ENCODE data around the gene PRR19. TPM values are rescaled to one million over a fixed set of nuclear protein-coding genes. Genes with fewer than 3 reads are reported as not detected.
A peak's percentile ranks its signal among the peaks of the same experiment; 100 is the strongest.

The PRR19 gene
- polyA plus RNA-seq, 3 donors, result 1.9 to 2.9 (median 2.2) TPM

DNA sequence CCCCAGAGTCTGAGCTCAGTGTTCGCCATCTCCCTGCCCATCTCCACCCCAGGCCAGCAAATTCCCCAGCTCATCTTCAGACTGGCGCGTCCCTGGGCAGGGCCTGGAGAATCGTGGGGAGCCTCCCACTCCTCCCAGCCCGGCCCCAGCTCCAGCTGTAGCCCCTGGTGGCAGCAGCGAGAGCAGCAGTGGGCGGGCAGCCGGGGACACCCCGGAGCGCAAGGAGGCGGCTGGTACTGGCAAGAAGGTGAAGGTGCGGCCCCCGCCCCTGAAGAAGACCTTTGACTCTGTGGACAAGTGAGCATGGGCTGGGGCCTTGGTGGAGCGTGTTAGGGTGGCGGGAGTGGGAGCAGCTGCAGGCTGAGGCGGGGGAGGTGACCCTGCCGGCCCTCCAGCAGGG, 8.4 kb upstream of the PRR19 start:
- no peak for DNase-seq

DNA sequence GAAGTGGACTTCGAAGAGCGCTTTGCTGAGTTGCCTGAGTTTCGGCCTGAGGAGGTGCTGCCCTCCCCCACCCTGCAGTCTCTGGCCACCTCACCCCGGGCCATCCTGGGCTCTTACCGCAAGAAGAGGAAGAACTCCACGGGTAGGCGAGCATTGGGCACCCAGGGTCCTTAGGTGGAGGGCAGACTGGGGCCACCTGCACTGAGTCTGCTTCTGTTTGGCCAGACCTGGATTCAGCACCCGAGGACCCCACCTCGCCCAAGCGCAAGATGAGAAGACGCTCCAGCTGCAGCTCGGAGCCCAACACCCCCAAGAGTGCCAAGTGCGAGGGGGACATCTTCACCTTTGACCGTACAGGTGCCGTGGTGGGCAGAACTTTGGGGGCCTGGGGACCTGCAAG, 8.0 kb upstream of the PRR19 start:
- no peak for DNase-seq

DNA sequence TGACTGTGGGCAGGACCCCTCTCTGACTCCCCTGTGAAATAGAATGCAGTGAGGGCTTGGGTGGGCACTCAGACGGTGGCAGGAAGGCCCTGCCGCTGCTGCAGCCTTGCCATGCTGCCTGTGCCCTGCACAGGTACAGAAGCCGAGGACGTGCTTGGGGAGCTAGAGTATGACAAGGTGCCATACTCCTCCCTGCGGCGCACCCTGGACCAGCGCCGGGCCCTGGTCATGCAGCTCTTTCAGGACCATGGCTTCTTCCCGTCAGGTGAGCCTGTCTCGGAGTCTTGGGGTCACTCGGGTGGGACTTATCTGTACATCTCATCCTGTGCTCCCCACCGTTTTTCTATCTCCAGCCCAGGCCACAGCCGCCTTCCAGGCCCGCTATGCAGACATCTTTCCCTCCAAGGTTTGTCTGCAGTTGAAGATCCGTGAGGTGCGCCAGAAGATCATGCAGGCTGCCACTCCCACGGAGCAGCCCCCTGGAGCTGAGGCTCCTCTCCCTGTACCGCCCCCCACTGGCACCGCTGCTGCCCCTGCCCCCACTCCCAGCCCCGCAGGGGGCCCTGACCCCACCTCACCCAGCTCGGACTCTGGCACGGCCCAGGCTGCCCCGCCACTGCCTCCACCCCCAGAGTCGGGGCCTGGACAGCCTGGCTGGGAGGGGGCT, 7.3 kb upstream of the PRR19 start:
- DNase-seq, result no peak

DNA sequence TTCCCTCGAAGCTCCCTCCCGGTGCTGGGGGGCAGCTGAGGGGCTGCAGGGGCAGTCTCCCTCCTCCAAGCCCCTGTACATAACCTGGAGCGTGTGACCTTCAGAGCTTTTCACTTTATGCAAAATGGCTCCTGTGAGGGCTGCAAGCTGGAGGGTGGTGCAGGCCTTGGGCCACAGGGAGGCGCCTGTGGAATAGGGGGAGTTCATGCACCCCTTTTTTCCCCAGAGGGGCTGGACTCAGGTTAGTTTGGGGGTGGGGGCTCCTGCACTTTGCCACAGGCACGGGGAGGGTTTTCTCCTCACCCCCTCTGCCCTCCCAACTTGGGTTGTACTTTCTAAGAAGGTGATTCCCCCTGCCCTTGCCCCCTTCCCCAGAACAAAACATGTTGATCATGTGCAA, 6.6 kb upstream of the PRR19 start:
- DNase-seq, result no peak

DNA sequence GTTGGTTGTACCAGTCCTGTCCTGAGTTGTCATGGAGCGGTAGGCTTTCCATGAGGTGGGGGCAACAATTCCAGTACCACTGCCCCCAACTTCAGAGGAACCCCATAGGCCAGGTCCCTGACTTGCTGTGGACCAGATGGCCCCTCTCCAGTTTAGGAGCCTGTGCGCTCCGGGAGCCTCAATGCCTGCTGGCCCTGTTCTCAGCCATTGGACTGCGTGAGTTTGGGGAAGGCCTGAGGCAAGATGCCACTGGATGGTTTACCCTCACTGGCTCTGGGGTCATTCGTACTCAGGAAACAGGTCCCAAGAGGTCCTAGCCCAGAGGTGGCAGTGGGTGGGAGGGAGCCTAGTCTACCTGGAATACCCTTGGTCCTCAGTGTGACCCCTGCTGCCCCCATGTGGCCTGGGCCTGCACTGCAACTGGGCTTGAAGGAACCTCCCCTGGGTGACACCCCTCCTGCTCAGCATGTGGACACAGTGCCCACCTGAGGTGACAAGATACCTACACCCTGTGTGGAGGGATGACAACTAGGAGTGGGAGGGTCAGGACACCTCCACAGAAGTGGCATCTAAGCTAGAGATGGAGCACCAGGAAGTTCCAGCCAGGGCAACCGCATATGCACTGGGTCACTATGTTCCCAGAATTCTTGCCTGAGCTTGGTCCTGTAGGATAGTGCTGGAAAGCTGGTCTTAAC, 6.0 kb upstream of the PRR19 start:
- peak; percentile 66 for DNase-seq

DNA sequence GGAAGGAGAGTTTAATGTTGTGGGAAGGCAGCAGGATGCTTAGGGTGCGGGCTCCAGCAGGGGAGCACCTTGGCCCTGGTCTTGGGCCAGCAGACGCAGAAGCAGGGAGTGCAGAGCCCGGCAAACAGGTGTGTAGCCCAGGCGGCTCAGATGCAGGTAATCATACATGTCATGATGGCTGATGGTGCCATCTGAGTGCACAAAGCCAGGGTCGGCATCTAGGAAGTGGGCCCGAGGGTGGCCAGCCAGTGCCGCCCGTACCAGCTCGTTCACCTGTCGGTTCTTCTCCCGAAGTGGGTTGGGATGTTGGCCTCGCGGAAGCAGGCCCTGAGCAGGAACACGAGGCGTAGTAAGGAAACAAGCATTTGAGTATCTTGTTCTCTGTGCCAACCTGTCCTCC, 4.9 kb upstream of the PRR19 start:
- DNase-seq, result no peak

DNA sequence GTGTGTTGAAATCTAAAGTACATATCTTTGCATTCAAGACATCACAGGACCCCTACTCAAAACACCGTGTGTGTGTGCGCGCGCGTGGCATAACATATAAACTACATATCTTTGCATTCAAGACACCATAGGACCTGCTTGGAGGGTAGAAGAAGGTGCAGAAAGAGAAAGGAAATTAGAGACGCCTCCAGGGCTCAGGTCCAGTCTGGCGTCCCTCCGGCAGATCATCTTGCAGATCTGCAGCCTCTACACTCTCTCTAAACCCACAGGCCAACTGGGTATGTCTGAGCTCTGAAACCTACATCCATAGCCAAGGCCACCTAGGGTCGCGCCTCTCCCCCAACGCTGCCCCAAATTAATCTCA, 1.2 kb downstream of the PRR19 start:
- no peak for DNase-seq

DNA sequence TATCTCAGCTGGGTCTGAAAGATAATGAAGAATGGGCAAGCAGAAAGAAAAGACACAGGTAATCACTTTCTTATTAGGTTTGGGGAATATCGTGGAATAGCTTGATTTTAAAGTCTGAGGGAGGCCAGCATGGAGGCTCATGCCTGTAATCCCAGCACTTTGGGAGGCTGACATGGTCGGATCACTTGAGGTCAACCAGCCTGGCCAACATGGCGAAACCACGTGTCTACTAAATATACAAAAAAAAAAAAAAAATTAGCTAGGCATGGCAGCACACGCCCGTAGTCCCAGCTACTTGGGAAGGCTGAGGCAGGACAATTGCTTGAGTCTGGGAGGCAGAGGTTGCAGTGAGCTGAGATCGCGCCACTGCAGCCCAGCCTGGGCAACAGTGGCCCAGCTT, 1.9 kb downstream of the PRR19 start:
- no peak for DNase-seq

DNA sequence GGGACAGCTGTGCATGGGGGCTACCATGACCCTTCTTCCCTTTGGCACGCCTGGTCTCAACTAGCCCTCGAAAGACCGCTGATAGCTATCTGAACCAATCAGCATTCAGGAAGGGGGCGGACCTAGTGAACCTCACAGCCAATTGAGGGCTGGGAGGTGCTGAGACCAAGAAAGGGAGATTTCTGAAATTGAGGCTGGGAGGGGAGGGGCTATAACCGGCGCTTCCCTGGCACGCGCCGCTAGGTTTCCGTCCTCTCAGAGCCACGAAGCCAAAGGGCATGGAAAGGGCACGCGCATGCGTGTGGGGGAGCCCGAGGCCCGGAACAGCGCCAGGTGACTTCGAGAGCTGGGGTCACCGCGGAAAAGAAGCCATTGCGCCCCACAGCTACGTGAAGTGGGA, 4.7 kb downstream of the PRR19 start:
- DNase-seq, result no peak

DNA sequence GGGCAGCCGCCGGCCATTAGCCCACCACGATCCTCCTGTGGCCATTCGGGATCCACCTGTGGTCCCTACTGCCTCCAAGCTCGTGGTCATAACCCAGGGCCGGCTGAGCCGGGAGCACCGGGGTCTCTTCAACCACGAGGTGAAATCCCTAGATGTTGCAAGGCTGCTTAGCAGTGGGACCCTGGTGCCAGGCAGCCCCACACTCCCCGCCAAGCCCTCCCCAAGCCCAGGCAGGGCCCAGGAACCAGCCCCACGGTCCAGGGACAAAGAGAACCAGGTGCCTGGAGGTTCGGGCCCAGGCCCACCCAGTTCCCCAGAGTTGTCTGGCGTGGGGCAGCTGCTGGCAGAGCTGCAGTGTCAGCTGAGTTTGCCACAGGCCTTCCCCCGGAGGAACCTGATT, 7.8 kb downstream of the PRR19 start:
- DNase-seq, result no peak

DNA sequence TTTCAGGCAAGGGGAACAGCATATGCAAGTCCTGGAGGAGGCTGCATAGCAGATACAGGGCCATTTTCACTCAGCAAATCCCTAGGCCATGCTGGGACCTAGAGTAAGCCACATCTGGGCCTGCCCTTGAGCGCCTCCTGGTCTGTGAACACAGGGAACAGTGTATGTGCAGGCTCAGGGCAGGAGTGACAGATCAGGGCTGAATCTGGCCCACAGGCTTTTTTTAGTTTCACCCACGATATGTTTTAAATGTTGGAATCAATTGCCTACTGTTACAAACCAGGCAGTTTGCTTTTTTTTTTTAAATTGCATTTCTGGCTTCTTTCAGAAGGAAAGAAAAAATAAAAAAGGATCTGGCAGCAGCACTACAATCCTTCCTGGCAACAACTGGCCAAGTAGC, 9.7 kb downstream of the PRR19 start:
- no peak for DNase-seq

DNA sequence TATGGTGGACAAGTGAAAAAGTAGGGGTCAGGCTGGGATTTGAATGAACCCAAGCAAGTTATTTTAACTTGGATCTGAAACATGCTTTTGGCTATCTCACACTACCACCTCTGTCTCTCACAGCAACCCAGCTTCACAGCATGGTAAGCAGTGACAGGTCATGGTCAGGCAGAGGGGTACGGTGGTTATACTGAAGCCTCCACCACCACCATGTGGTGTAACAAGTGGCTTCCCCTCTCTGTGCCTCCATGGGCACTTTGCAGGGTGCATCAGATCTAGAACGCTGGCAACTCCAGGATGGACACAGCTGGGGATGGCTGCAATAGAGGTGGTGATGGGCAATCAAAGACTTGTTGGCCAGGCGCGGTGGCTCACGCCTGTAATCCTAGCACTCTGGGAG, 10.4 kb downstream of the PRR19 start:
- no peak for DNase-seq

DNA sequence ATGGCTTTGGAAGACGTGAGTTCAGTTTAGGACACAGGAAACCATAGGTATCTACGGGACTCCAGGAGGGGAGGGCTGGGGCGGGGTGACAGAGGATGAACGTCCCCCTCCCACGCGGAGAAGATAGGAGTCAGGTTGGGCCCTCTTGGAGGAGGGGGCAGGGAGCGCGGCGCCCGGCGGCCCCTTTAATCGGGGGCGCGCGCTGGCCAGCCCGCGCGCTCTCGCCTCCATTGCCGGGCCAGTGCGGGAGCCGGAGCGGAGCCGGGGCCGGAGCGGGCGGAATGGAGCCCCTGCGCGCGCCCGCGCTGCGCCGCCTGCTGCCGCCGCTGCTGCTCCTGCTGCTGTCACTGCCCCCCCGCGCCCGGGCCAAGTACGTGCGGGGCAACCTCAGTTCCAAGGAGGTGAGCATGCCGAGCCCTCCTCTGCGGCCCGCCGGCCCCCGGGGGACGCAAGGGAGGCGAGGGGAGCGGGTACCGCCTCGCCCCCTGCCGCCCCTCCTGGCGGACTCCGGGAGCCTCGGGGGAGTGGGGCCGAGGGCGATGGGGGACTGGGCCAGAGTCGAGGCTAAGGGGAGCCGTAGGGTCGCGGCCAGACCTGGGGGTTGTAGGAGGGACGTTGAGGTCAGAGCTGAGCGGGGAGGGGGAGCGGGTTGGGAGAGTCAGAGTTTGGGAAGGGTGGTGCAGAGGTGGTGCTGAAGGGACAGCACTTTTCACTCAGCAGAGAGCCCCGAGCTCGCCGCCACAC, 11.3 kb downstream of the PRR19 start, which contains the start of gene TMEM145:
Gene TMEM145 (plus strand): TSS at position 214 of the 744 bp plus-strand sequence. CDS start 68 bp downstream, at position 282.
- DNase-seq, result peak; percentile 56

DNA sequence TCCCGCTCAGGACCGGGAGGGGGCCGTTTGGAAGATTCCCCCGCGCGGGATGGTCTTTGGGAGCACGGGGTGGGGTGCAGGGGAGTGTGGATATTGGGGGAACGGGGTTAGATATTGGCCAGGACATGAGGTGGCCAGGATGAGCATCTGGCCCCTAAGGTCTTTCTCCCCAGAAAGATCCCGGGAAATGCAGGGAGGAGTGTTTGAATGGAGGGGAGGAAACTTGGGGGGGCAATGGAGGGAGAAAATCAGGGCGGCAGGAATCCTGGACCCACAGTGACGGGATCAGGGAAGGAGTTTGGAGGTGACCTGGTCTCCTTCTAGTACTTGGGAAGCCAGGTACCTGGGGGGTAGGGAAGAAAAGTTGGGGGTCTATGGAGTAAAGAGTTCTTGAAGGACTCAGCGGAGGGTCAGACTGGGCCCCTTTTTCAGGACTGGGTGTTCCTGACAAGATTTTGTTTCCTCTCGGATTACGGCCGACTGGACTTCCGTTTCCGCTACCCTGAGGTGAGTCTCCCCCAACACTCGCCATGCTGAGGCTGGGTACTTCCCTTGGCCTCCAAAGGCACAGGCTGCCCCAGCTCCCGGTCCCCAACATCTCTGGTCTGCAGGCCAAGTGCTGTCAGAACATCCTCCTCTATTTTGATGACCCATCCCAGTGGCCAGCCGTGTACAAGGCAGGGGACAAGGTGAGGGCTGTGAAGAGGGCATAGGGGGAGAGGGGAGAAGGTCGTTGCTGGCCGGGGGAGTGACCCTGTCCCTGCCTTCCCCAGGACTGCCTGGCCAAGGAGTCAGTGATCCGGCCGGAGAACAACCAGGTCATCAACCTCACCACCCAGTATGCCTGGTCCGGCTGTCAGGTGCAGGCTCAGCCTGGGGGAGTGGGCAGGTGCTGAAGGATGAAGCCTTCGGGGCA, 12.2 kb downstream of the PRR19 start:
- no peak for DNase-seq

DNA sequence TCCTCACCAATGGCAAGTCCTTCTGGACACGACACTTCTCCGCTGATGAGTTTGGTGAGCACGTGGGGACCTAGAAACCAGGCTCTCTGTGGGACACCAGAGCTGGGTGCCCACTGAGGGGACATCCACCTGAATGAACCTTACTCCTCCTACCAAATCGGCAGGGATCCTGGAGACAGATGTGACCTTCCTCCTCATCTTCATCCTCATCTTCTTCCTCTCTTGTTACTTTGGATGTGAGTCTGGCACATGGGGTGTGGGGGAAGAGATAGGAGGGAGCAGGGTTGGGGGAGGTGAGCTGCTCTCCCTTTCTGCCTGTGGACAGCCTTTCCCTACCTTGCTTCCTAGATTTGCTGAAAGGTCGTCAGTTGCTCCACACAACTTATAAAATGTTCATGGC, 13.1 kb downstream of the PRR19 start:
- no peak for DNase-seq

DNA sequence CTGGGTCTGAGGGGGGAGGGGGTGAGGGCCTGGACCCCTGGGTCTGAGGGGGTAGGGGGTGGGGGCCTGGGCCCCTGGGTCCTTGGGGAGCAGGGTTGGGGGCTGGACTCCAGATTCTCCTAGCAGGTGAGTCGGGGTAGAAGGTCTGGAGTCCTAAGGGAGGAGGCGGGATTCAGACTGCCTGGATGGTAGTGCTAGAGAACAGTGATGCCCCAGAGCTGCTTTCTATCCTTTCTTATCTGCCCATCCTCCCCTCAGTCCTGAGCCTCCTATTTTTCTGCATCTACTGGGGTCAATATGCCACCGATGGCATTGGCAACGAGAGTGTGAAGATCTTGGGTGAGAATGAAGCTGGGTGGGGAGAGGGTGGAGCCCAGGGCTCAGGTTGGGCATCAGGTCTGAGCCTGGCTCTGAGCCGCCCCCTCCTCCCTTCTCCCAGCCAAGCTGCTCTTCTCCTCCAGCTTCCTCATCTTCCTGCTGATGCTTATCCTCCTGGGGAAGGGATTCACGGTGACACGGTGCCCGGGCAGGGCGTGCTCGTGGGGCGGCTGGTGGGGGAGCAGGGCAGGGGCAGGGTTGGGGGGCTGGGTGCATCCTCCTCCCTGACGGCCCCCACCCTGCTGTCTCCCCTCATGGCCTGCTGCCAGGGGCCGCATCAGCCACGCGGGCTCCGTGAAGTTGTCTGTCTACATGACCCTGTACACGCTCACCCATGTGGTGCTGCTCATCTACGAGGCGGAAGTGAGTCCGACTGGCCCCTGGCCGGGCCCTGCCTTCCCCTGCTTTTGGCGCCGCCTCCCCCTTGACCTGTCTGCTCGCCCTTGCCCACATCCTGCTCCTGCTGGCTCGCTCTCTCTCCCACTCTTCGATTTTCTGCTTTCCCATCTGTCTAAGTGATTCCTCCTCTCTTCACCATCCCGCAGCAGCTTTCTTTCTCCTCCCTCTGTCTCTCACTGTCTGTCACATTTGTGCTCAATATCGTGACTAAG, 14.6 kb downstream of the PRR19 start:
- no peak for DNase-seq

DNA sequence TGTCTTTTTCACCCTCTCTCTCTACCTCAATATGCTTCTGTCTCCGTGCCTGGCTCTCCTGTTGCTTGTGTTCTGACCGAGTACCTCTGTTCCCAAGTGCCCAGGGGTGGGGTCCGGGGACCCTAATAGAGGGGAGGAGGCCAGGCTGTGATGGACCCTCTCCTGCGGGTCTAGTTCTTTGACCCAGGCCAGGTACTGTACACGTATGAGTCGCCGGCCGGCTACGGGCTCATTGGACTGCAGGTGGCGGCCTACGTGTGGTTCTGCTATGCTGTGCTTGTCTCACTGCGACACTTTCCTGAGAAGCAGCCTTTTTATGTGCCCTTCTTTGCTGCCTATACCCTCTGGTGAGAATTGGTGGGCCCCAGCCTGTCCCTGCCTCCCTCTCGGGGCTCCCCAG, 15.6 kb downstream of the PRR19 start:
- DNase-seq, result no peak

DNA sequence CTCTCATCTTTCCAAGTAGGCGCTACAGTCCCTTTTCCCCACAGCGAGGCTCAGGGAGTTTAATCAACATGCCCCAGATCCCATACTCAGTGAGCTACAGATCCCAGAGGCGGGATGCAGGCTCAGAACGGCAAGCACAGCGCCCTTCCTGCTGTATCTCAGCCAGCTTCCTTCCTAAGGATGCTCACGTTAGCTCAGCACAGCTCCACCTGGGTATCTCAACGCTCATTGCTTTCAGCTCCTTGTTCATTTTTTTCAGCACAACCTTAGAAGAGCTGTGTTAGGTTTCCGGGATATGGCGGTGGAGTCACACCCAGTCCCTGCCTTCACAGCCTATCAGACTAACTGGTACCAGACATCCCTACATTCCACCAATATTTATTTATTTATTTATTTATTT, 20.4 kb downstream of the PRR19 start:
- DNase-seq, result no peak

DNA sequence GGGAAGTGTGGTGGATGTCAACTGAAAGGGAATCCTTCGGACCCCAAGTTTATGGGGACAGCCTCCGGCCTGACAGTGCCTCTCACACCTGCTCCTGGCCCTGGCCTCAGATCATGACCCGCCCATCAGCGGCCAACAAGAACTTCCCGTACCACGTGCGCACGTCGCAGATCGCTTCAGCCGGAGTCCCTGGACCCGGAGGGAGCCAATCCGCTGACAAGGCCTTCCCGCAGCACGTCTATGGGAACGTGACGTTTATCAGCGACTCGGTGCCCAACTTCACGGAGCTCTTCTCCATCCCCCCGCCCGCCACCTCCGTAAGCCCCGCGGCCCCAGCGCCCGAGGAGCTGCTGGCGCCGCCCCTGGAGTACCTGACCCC, 21.5 kb downstream of the PRR19 start:
- DNase-seq, result no peak

DNA sequence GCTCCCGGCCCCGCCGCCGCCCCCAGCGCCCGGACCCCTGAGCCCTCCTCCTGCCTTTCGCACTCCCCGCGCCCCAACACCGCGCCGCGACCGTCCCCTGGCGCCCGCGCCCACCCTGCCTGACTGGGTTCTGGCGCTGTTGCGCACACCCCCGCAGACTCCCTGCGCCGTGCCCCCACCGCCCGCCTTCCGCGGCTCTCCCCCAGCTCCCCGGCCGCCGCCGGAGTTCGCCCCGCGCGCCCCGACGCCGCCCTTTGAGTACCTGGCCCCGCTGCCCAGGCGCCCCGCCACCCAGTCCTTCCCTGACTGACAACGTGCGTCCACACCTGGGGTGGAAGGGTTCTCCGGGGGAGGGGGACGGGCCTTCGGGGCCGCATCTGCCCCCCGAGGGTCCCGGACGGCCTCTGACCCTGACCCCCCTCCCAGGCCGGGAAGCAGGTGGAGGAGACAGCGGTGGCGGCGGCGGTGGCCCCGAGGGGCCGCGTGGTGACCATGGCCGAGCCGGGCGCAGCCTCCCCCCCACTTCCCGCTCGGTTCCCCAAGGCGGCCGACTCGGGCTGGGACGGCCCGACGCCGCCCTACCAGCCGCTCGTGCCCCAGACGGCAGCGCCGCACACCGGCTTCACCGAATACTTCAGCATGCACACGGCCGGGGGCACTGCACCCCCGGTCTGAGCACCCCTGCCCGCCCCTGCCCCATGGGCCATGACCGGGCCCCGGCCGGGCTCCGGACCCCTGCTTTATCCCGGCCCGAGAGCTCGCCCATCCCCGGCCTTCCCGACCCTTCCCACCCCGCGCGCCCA, 22.1 kb downstream of the PRR19 start:
- no peak for DNase-seq
